Loucy (cell line): ENCODE data around the gene TFCP2L1.

ENCODE experiments used
- CTCF ChIP-seq: fragments of 200-600 bp; sonication (generic); conservative IDR thresholded peaks from 2 replicates; pipeline ENCODE4 v1.5.1; 2014; ENCODE audit warnings: mild to moderate bottlenecking, antibody characterized with exemption, low read length
- EZH2phosphoT487 ChIP-seq: fragments of 200-600 bp; IDR thresholded peaks from 2 replicates; pipeline ENCODE4 v1.6.1; 2018; ENCODE audit warnings: antibody characterized with exemption, mild to moderate bottlenecking, moderate library complexity, borderline replicate concordance

- TF ChIP-seq CTCF (no peak), EZH2phosphoT487 (no peak)
Measured at GRCh38 chr2:121186261-121186660, 98.7 kb downstream of the TFCP2L1 start.
